ENCODE data around the gene GALR1.

DNA sequence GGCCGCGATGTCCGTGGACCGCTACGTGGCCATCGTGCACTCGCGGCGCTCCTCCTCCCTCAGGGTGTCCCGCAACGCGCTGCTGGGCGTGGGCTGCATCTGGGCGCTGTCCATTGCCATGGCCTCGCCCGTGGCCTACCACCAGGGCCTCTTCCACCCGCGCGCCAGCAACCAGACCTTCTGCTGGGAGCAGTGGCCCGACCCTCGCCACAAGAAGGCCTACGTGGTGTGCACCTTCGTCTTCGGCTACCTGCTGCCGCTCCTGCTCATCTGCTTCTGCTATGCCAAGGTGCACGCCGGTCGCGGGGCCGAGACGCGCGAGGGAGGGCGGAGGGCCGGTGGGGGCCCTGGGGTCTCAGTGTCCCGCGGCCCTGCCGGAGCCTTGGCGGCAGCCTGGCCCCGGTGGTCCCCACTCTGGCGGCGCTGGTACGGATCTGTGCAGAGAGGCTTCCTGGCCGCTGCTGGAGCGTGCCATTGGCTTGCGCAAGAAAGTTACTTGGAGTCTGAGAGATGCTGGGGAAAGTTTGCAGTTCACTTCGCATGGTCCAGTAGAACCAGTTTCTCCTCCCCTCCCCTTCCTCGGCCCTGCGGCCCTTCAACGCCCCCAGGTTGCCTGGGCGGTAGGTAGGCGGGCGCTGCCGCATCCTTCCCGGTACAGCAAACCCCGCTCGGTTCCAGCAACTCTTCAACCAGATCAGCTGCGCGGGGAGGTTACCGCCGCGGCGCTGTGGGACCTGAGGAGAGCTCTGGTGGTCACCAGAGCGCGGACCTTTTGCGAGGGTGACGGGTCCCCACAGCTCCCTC is 1.5 kb downstream of the GALR1 start:
- no peak for TF ChIP-seq EP300 (IDR thresholded peaks at IDR 0.05; ENCODE audit: borderline replicate concordance)
- TF ChIP-seq FOXM1 (IDR thresholded peaks at IDR 0.05; ENCODE audit: borderline replicate concordance, low read depth) = no peak
- TF ChIP-seq RAD21 (IDR thresholded peaks at IDR 0.05; ENCODE audit: low read depth) = no peak
- TF ChIP-seq CEBPB (IDR thresholded peaks at IDR 0.05) = no peak
- TF ChIP-seq CREB1 (IDR thresholded peaks at IDR 0.05; ENCODE audit: low read depth) = no peak
- TF ChIP-seq EGR1 (IDR thresholded peaks at IDR 0.05) = no peak
- no peak for TF ChIP-seq ZBTB7A (IDR thresholded peaks at IDR 0.05; ENCODE audit: low read depth)
- no peak for TF ChIP-seq YY1 (IDR thresholded peaks at IDR 0.05; ENCODE audit: low read depth)
- TF ChIP-seq, protein P1, sequence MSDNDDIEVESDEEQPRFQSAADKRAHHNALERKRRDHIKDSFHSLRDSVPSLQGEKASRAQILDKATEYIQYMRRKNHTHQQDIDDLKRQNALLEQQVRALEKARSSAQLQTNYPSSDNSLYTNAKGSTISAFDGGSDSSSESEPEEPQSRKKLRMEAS (IDR thresholded peaks at IDR 0.05) = no peak
- no peak for TF ChIP-seq TAF1 (IDR thresholded peaks at IDR 0.05; ENCODE audit: low read depth)
- TF ChIP-seq, protein P2, sequence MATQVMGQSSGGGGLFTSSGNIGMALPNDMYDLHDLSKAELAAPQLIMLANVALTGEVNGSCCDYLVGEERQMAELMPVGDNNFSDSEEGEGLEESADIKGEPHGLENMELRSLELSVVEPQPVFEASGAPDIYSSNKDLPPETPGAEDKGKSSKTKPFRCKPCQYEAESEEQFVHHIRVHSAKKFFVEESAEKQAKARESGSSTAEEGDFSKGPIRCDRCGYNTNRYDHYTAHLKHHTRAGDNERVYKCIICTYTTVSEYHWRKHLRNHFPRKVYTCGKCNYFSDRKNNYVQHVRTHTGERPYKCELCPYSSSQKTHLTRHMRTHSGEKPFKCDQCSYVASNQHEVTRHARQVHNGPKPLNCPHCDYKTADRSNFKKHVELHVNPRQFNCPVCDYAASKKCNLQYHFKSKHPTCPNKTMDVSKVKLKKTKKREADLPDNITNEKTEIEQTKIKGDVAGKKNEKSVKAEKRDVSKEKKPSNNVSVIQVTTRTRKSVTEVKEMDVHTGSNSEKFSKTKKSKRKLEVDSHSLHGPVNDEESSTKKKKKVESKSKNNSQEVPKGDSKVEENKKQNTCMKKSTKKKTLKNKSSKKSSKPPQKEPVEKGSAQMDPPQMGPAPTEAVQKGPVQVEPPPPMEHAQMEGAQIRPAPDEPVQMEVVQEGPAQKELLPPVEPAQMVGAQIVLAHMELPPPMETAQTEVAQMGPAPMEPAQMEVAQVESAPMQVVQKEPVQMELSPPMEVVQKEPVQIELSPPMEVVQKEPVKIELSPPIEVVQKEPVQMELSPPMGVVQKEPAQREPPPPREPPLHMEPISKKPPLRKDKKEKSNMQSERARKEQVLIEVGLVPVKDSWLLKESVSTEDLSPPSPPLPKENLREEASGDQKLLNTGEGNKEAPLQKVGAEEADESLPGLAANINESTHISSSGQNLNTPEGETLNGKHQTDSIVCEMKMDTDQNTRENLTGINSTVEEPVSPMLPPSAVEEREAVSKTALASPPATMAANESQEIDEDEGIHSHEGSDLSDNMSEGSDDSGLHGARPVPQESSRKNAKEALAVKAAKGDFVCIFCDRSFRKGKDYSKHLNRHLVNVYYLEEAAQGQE (IDR thresholded peaks at IDR 0.05; ENCODE audit: low read depth) = no peak
- no peak for TF ChIP-seq TEAD4 (IDR thresholded peaks at IDR 0.05)
- no peak for TF ChIP-seq TCF12 (IDR thresholded peaks at IDR 0.05; ENCODE audit: low read depth)
- TF ChIP-seq NFIC (IDR thresholded peaks at IDR 0.05) = no peak

All from Ishikawa (cell line).